Measurements from ENCODE around the gene EIF2B2.
"Not testable (repeated sequence)": the region's sequence is repeated elsewhere in the genome, so short reads cannot be mapped to it uniquely, and the experiment has no call there.

Gene EIF2B2

GRCh38 chr14:74995781-74996180 lies 6.9 kb upstream of the EIF2B2 start:
- DNase-seq: not testable (repeated sequence)

- DNase-seq: no peak
Observed at GRCh38 chr14:75001261-75001660, 1.5 kb upstream of the EIF2B2 start.

GRCh38 chr14:75001899-75002298 lies 822 bp upstream of the EIF2B2 start:
- no peak for DNase-seq

- no peak for DNase-seq
Observed at GRCh38 chr14:75003250-75004027, 718 bp downstream of the EIF2B2 start.

- DNase-seq: no peak
Observed at GRCh38 chr14:75005357-75005756, 2.6 kb downstream of the EIF2B2 start.

GRCh38 chr14:75009176-75009575 lies 6.5 kb downstream of the EIF2B2 start:
- no peak for DNase-seq

- DNase-seq: no peak
Observed at GRCh38 chr14:75010472-75011093, 7.9 kb downstream of the EIF2B2 start.

- DNase-seq: no peak
Observed at GRCh38 chr14:75011356-75011994, 8.8 kb downstream of the EIF2B2 start.

- no peak for DNase-seq
Observed at GRCh38 chr14:75013290-75013689, 10.6 kb downstream of the EIF2B2 start.

- no peak for DNase-seq
Observed at GRCh38 chr14:75015496-75015895, 12.8 kb downstream of the EIF2B2 start.

GRCh38 chr14:75016815-75017214 lies 14.1 kb downstream of the EIF2B2 start:
- DNase-seq: no peak

- no peak for DNase-seq
Observed at GRCh38 chr14:75018694-75019093, 16.0 kb downstream of the EIF2B2 start.

- DNase-seq: no peak
Observed at GRCh38 chr14:75022655-75023054, 19.9 kb downstream of the EIF2B2 start.

- no peak for DNase-seq
Observed at GRCh38 chr14:75023108-75023507, 20.4 kb downstream of the EIF2B2 start.

GRCh38 chr14:75025082-75025481 lies 22.4 kb downstream of the EIF2B2 start:
- DNase-seq: no peak

- no peak for DNase-seq
Observed at GRCh38 chr14:75025876-75026275, 23.2 kb downstream of the EIF2B2 start.

- no peak for DNase-seq
Observed at GRCh38 chr14:75030147-75030546, 27.4 kb downstream of the EIF2B2 start.

GRCh38 chr14:75032939-75033338 lies 30.2 kb downstream of the EIF2B2 start:
- DNase-seq: no peak

- no peak for DNase-seq
Observed at GRCh38 chr14:75040507-75040906, 37.8 kb downstream of the EIF2B2 start.

GRCh38 chr14:75040959-75041358 lies 38.2 kb downstream of the EIF2B2 start:
- no peak for DNase-seq

- DNase-seq: no peak
Observed at GRCh38 chr14:75041613-75042012, 38.9 kb downstream of the EIF2B2 start.

- no peak for DNase-seq
Observed at GRCh38 chr14:75042035-75042434, 39.3 kb downstream of the EIF2B2 start.

- no peak for DNase-seq
Observed at GRCh38 chr14:75044322-75044721, 41.6 kb downstream of the EIF2B2 start.

GRCh38 chr14:75044752-75045151 lies 42.0 kb downstream of the EIF2B2 start:
- DNase-seq: peak; percentile 21
